Immature natural killer cell (primary cell): Measurements from ENCODE around the gene DENND6A. TPM values are rescaled to one million over a fixed set of nuclear protein-coding genes. Genes with fewer than 3 reads are reported as not detected.

Source experiments
- polyA plus RNA-seq, 3 donors: library from polyadenylated mRNA; unstranded; fragments of 300-500 nt; fragmentation: Illumina TruSeq; gene quantifications; one replicate each; pipeline ENCODE4 v1.2.3, GENCODE V29; 2021

The DENND6A gene
- polyA plus RNA-seq, 3 donors from 2014 or later = 8.8 to 37.1 (median 27.5) TPM

Other genes starting within 250 kb of the DENND6A start
- gene DNAH12, start 148.7 kb downstream of the DENND6A start, polyA plus RNA-seq = not detected
- gene PDE12, start 136.8 kb downstream of the DENND6A start, polyA plus RNA-seq = 10 to 100 TPM in 2 of 3 donors, 1 to 10 TPM in 1; 7.4 to 21.3 (median 15.3) TPM
- 100 to 1,000 TPM; 136 to 221 (median 158) TPM for gene ARF4, start 95.7 kb downstream of the DENND6A start, polyA plus RNA-seq
- 10 to 100 TPM; 11.0 to 31.2 (median 19.3) TPM for gene SLMAP, start 63.2 kb upstream of the DENND6A start, polyA plus RNA-seq